HepG2 (cell line): ENCODE data around the gene ALCAM. TPM values are rescaled to one million over a fixed set of nuclear protein-coding genes. Genes with fewer than 3 reads are reported as not detected.

ENCODE experiments used
- ETV6 ChIP-seq: sonication (generic); formaldehyde crosslinking; conservative IDR thresholded peaks from 2 replicates; pipeline ENCODE4 v1.4.0; 2020; ENCODE audit warnings: missing genetic modification reagents
- FIP1L1 ChIP-seq: fragments of 200-400 bp; formaldehyde crosslinking; IDR thresholded peaks from 2 replicates; pipeline ENCODE4 v1.6.1; 2018; ENCODE audit warnings: low read depth, mild to moderate bottlenecking, low read length, moderate library complexity, borderline replicate concordance; ENCODE audit not compliant: insufficient read depth
- GATAD2A ChIP-seq: IDR thresholded peaks from 2 replicates; pipeline ENCODE4 v1.6.1; 2016
- HDAC6 ChIP-seq: fragments of 200-600 bp; sonication (generic); IDR thresholded peaks from 2 replicates; pipeline ENCODE4 v1.7.0; 2017; ENCODE audit warnings: mild to moderate bottlenecking, antibody characterized with exemption, low read length, low read depth
- JUNB ChIP-seq: sonication (generic); formaldehyde crosslinking; IDR thresholded peaks from 2 replicates; pipeline ENCODE4 v1.8.0; 2022; ENCODE audit warnings: missing genetic modification reagents, mild to moderate bottlenecking, borderline replicate concordance
- MAFF ChIP-seq: IDR thresholded peaks from 2 replicates; pipeline ENCODE4 v1.6.1; 2011; ENCODE audit warnings: low read depth, low read length, improper control_type of control experiment
- MXD1 ChIP-seq: sonication (generic); formaldehyde crosslinking; IDR thresholded peaks from 2 replicates; pipeline ENCODE4 v1.4.0; 2020; ENCODE audit warnings: mild to moderate bottlenecking, missing genetic modification reagents
- RARG ChIP-seq: sonication (generic); formaldehyde crosslinking; IDR thresholded peaks from 2 replicates; pipeline ENCODE4 v1.4.0; 2020; ENCODE audit warnings: low read depth, mild to moderate bottlenecking, missing genetic modification reagents
- RBAK ChIP-seq: sonication (generic); formaldehyde crosslinking; IDR thresholded peaks from 2 replicates; pipeline ENCODE4 v1.5.1; 2020; ENCODE audit warnings: mild to moderate bottlenecking, missing genetic modification reagents
- RXRB ChIP-seq: IDR thresholded peaks from 2 replicates; pipeline ENCODE4 v1.6.1; 2016; ENCODE audit warnings: borderline replicate concordance, missing genetic modification reagents, missing compliant biosample characterization
- SIX4 ChIP-seq: sonication (generic); formaldehyde crosslinking; IDR thresholded peaks from 2 replicates; pipeline ENCODE4 v1.4.0; 2020; ENCODE audit warnings: missing genetic modification reagents
- TBX3 ChIP-seq: fragments of 450-650 bp; IDR thresholded peaks from 2 replicates; pipeline ENCODE4 v1.6.1; 2017; ENCODE audit warnings: antibody characterized with exemption, mild to moderate bottlenecking, inconsistent platforms, borderline replicate concordance
- THAP8 ChIP-seq: sonication (generic); formaldehyde crosslinking; IDR thresholded peaks from 2 replicates; pipeline ENCODE4 v1.5.1; 2020; ENCODE audit warnings: missing genetic modification reagents, mild to moderate bottlenecking, borderline replicate concordance
- USF2 ChIP-seq, 2 experiments: sonication (generic) in 1 of 2; formaldehyde crosslinking in 1 of 2; IDR thresholded peaks; 2 replicates each; pipeline versions ENCODE4 v1.5.1 to v1.6.1; 2011 to 2020; ENCODE audit warnings: borderline replicate concordance in 1 of 2, low read depth in 1 of 2, low read length in 1 of 2, mild to moderate bottlenecking in 1 of 2, missing genetic modification reagents in 1 of 2, moderate library complexity in 1 of 2
- ZC3H13 ChIP-seq: sonication (generic); formaldehyde crosslinking; IDR thresholded peaks from 2 replicates; pipeline ENCODE4 v1.8.1; 2023; ENCODE audit warnings: mild to moderate bottlenecking, missing genetic modification reagents, moderate library complexity
- ZNF20 ChIP-seq: sonication (generic); formaldehyde crosslinking; IDR thresholded peaks from 2 replicates; pipeline ENCODE4 v1.4.0; 2020; ENCODE audit warnings: mild to moderate bottlenecking, moderate library complexity, missing genetic modification reagents
- ZNF414 ChIP-seq: sonication (generic); formaldehyde crosslinking; IDR thresholded peaks from 2 replicates; pipeline ENCODE4 v1.5.0; 2020; ENCODE audit warnings: missing genetic modification reagents
- ZNF567 ChIP-seq: sonication (generic); formaldehyde crosslinking; IDR thresholded peaks from 2 replicates; pipeline ENCODE4 v1.8.1; 2023; ENCODE audit warnings: mild to moderate bottlenecking, missing genetic modification reagents, borderline replicate concordance
- ZNF577 ChIP-seq: sonication (generic); formaldehyde crosslinking; IDR thresholded peaks from 2 replicates; pipeline ENCODE4 v1.4.0; 2020; ENCODE audit warnings: mild to moderate bottlenecking, low read depth, missing genetic modification reagents, borderline replicate concordance
- ZNF580 ChIP-seq: IDR thresholded peaks from 2 replicates; pipeline ENCODE4 v1.6.1; 2016; ENCODE audit warnings: low read depth, borderline replicate concordance
- ZNF616 ChIP-seq: sonication (generic); formaldehyde crosslinking; IDR thresholded peaks from 2 replicates; pipeline ENCODE4 v1.5.0; 2020; ENCODE audit warnings: low read depth, mild to moderate bottlenecking, missing genetic modification reagents
- ZNF619 ChIP-seq: sonication (generic); formaldehyde crosslinking; IDR thresholded peaks from 2 replicates; pipeline ENCODE4 v1.4.0; 2020; ENCODE audit warnings: mild to moderate bottlenecking, missing genetic modification reagents
- ZNF660 ChIP-seq: sonication (generic); formaldehyde crosslinking; IDR thresholded peaks from 2 replicates; pipeline ENCODE4 v1.5.1; 2020; ENCODE audit warnings: mild to moderate bottlenecking, low read depth, missing genetic modification reagents, borderline replicate concordance
- ZNF737 ChIP-seq: sonication (generic); formaldehyde crosslinking; IDR thresholded peaks from 2 replicates; pipeline ENCODE4 v1.5.0; 2020; ENCODE audit warnings: missing genetic modification reagents, mild to moderate bottlenecking, borderline replicate concordance
- ZNF776 ChIP-seq: sonication (generic); formaldehyde crosslinking; IDR thresholded peaks from 2 replicates; pipeline ENCODE4 v1.4.0; 2020; ENCODE audit warnings: mild to moderate bottlenecking, missing genetic modification reagents
- polyA plus RNA-seq, 8 experiments: library from polyadenylated mRNA; depleted of rRNA in 3 of 8; stranded (reverse) in 7 of 8; unstranded in 1 of 8; fragments of >200 nt; fragmentation: Illumina TruSeq in 4 of 8; extraction: Trizol in 4 of 8; gene quantifications; 2 replicates each; pipeline versions ENCODE4 v1.2.1 to v1.2.3, GENCODE V29; 2011 to 2016; ENCODE audit warnings: low read depth in 4 of 8, missing spikeins in 1 of 8, mixed read lengths in 1 of 8; ENCODE audit not compliant: insufficient read depth in 1 of 8
- total RNA-seq, 5 experiments: library from RNA; depleted of rRNA; stranded (reverse); fragments of >200 nt; fragmentation: Illumina TruSeq; extraction: Trizol; gene quantifications; 2 replicates each; pipeline ENCODE4 v1.2.3, GENCODE V29; 2016; ENCODE audit warnings: low read depth in 1 of 5

ALCAM gene
- total and polyA plus RNA-seq, 2 of the 13 experiments (the other 11 are each of a cell fraction or from before 2014, with no cell fraction given) = 26.0 to 33.1 TPM

- TF ChIP-seq GATAD2A = peak; percentile 48
- TF ChIP-seq ZNF616 (CRISPR knock-in tag) = no peak
- no peak for TF ChIP-seq USF2 (IDR thresholded peaks at IDR 0.05; ENCODE audit: low read depth, low read length)
- no peak for TF ChIP-seq USF2 (CRISPR knock-in tag; IDR thresholded peaks at IDR 0.05; ENCODE audit: borderline replicate concordance)
- no peak for TF ChIP-seq TBX3
- peak; percentile 82; the same call in 1 of the 2 replicates for TF ChIP-seq ZNF580 (CRISPR knock-in tag)
- TF ChIP-seq RBAK (CRISPR knock-in tag) = no peak
- TF ChIP-seq RXRB = peak; percentile 2; the same call in 1 of the 2 replicates
- no peak for TF ChIP-seq ZNF567 (CRISPR knock-in tag)
- no peak for TF ChIP-seq ZNF577
- TF ChIP-seq JUNB (CRISPR knock-in tag) = no peak
- TF ChIP-seq RARG (CRISPR knock-in tag) = no peak
- peak; percentile 38; the same call in 1 of the 2 replicates for TF ChIP-seq ZNF20 (CRISPR knock-in tag)
- no peak; the same call in 1 of the 2 replicates for TF ChIP-seq ZC3H13 (CRISPR knock-in tag)
- peak; percentile 72; the same call in 1 of the 2 replicates for TF ChIP-seq ZNF414
- TF ChIP-seq ZNF619 (CRISPR knock-in tag) = no peak
- TF ChIP-seq FIP1L1 = no peak
- 0 out of 2 replicates have a peak, but pooled peaks have one; percentile 35 for TF ChIP-seq MXD1 (CRISPR knock-in tag)
- peak; percentile 69; the same call in 1 of the 2 replicates for TF ChIP-seq ETV6
- no peak for TF ChIP-seq ZNF737 (CRISPR knock-in tag)
- TF ChIP-seq SIX4 = no peak
- TF ChIP-seq MAFF = no peak
- TF ChIP-seq THAP8 (CRISPR knock-in tag) = no peak
- no peak for TF ChIP-seq HDAC6
- TF ChIP-seq ZNF660 (CRISPR knock-in tag) = no peak
- peak; percentile 29; the same call in 1 of the 2 replicates for TF ChIP-seq ZNF776 (CRISPR knock-in tag)
Measured at GRCh38 chr3:105366326-105367062, at the start of gene ALCAM (continued).
